ENCODE data around the gene FUS. TPM values are rescaled to one million over a fixed set of nuclear protein-coding genes. Genes with fewer than 3 reads are reported as not detected.

FUS gene
- total RNA-seq, 1 experiment from 2014 or later = 522 TPM

GRCh38 chr16:31190061-31190460, 10.1 kb downstream of the FUS start (continued):
- TF ChIP-seq YY1 (IDR thresholded peaks at IDR 0.05; ENCODE audit: extremely low read depth, insufficient replicate concordance, low read depth, low read length) (no peak), RAD21 (IDR thresholded peaks at IDR 0.05; ENCODE audit: low read depth) (no peak), EZH2phosphoT487 (IDR thresholded peaks at IDR 0.05; ENCODE audit: borderline replicate concordance) (no peak), CEBPB (IDR thresholded peaks at IDR 0.05; ENCODE audit: low read depth) (no peak)

DNA sequence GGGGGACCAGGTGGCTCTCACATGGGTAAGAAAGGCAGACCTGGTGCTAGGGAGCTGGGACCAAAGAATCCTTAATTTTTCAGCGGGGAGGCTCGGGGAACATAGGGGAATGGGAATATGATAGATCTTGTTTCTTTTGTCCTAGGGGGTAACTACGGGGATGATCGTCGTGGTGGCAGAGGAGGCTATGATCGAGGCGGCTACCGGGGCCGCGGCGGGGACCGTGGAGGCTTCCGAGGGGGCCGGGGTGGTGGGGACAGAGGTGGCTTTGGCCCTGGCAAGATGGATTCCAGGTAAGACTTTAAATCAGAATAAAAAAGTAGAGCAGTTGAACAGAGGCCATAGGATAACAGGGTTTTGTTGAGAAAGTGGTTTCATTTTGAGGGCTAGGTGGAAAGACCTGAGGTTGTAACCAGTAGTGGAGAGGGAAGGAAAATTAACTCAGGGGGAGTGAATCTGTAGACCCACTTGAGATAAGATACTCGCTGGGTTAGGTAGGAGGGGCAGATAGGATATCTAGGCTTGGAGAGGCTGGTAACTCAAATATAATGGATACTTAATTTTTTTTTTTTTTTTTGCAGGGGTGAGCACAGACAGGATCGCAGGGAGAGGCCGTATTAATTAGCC, 11.0 kb downstream of the FUS start:
- TF ChIP-seq CBX3 (IDR thresholded peaks at IDR 0.05; ENCODE audit: low read depth) (no peak), REST (IDR thresholded peaks at IDR 0.05; ENCODE audit: low read depth) (no peak), SP1 (IDR thresholded peaks at IDR 0.05; ENCODE audit: low read depth) (no peak), FOSL1 (IDR thresholded peaks at IDR 0.05; ENCODE audit: low read depth) (no peak), ELF1 (IDR thresholded peaks at IDR 0.05; ENCODE audit: borderline replicate concordance, low read depth) (no peak), JUND (IDR thresholded peaks at IDR 0.05) (no peak), EZH2 (IDR thresholded peaks at IDR 0.05) (no peak), YY1 (IDR thresholded peaks at IDR 0.05; ENCODE audit: extremely low read depth, insufficient replicate concordance, low read depth, low read length) (no peak), ATF3 (IDR thresholded peaks at IDR 0.05) (no peak)
- DNase-seq (ENCODE audit: low read depth, low spot score) = no peak
- Histone ChIP-seq H3K4me3 (replicated peaks in 1 of 2; ENCODE audit: low read depth in 1 of 2, low read length in 2 of 2) (no peak overlapping the region), H4K20me1 (ENCODE audit: insufficient read depth) (peaks cover 84% of the 10 kb centered on the region), H2AFZ (ENCODE audit: low read depth, low read length, poor library complexity, severe bottlenecking) (no peak overlapping the region), H3K79me2 (ENCODE audit: insufficient read depth, low read length) (peaks cover 99% of the 10 kb centered on the region), H3K9ac (ENCODE audit: low read length) (no peak overlapping the region), H3K27me3 (ENCODE audit: insufficient read depth, low read length) (no peaks in the 10 kb centered on the region), H3K36me3 (ENCODE audit: control insufficient read depth in 1 of 2, insufficient read depth in 2 of 2, low read length in 2 of 2) (peaks cover 94 to 98% of the 10 kb centered on the region in 2 experiments), H3K4me1 (ENCODE audit: control insufficient read depth in 1 of 2, insufficient read depth in 2 of 2, low read length in 2 of 2) (no peaks in the 10 kb centered on the region), H3K9me2 (ENCODE audit: insufficient read depth) (no peaks in the 10 kb centered on the region), H3K4me2 (ENCODE audit: low read length) (no peak overlapping the region), H3K27ac (ENCODE audit: low read depth, low read length) (no peak overlapping the region), H3K9me3 (ENCODE audit: control insufficient read depth in 1 of 2, insufficient read depth in 1 of 2, low read depth in 1 of 2, low read length in 2 of 2) (no peaks in the 10 kb centered on the region)
- ChIA-PET CTCF (no interaction called here), POLR2A (interaction anchor here (2.3 kb wide), 1 partner anchor 11 kb away, joined by 11 read pairs; the partner anchor contains the start of gene FUS), RAD21 (ENCODE audit: low non-redundant PET in 1 of 2, low total read pairs in 2 of 2, uncharacterized antibody in 2 of 2, unreplicated experiment in 2 of 2) (no interaction called here)
- ATAC-seq = no peak
- BruUV-seq (replicated peaks) = no TSS peak
- intact Hi-C loops (cut with micrococcal nuclease) = no loop called here
